GM21360 (cell line): ENCODE data around the gene SYCE3.
"Not testable (repeated sequence)": the region's sequence is repeated elsewhere in the genome, so short reads cannot be mapped to it uniquely, and the experiment has no call there.

ENCODE experiments used
- ATAC-seq: cut with Tn5 transposase; IDR thresholded peaks from one replicate; pipeline ENCODE4 v1.9.1; 2021; ENCODE audit warnings: mild to moderate bottlenecking, moderate library complexity; ENCODE audit not compliant: unreplicated experiment

The SYCE3 gene

DNA sequence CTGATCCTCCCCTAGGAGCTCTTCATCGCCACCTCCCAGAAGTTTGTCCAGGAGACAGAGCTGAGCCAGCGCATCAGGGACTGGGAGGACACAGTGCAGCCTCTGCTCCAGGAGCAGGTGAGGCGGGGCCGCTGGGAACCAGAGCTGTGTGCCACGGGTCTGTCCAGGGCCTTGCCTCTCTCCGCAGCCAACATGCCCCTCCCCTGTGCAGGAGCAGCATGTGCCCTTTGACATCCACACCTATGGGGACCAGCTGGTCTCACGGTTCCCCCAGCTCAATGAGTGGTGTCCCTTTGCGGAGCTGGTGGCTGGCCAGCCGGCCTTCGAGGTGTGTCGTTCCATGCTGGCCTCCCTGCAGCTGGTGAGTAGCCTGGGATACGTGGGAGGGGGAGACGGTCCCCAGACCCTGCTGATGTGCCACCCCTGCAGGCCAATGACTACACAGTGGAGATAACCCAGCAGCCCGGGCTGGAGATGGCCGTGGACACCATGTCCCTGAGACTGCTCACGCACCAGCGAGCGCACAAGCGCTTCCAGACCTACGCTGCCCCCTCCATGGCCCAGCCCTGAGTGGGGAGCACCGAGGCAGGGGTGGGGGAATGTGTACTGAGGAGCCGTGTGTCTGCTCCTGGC lies 39.8 kb downstream of the SYCE3 start:
- ATAC-seq: no peak

DNA sequence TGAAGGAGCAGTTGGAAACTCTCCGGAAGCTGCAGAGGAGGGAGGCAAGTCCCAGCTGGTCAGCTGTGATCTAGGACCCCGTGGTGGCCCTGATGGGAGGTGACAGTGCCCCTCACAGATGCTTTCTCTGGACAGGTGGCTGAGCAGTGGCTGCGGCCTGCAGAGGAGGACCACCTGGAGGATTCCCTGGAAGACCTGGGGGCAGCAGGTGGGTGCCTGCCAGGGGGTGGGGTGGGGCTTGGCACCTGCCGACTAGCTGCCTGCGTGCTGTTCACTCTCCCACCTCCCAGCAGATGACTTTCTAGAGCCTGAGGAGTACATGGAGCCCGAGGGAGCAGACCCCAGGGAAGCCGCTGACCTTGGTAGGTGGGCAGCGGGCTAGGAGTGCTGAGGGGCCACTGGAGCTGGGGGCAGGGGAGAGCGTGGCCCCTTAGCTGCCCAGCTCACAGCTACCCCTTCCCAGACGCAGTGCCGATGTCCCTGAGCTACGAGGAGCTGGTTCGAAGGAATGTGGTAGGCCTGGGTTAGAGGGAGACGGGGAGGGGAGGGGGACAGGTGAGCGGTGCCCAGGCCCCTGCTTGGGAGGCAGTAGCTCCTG lies 40.4 kb downstream of the SYCE3 start:
- no peak for ATAC-seq

DNA sequence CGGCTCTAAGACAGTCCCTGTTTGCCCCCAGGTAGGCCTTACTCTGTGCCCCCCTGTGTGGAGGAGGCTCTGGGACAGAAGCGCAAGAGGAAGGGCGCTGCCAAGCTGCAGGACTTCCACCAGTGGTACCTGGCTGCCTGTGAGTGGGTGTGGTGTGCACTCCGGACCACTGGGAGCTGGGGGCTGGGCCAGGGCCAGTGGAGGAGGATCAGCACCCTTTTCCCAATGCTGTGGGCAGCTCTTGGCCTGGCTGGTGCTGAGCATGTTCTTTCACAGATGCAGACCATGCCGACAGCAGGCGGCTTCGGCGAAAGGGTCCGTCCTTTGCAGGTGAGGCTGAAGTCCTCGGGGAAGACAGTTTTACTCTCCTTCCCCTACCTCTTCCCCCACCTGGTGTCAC lies 41.0 kb downstream of the SYCE3 start:
- ATAC-seq: no peak

DNA sequence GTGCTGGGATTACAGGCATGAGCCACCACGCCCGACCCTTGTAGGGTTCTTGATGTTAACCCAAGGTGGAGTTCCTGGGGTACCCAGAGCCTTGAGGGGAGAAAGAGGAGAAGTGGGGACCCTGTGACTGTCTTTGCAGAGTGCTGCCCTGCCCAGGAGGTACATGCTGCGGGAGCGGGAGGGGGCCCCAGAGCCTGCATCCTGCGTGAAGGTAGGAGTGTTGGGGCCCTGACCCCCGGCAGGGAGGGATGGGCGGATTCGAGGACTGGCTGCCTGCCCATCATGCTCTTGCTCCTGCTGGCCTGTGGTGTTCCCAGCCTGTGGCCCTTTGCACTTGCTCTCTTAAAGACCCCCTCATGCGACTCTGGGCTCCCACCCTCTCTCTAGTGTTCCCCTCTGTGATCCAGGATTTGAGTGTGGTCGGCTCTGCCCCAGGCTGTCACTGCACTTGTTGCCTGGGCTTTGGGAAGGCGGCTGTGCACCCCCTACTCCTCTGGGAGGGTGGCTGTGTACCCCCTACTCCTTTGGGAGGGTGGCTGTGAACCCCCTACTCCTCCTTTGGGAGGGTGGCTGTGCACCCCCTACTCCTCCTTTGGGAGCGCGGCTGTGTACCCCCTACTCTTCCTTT lies 41.8 kb downstream of the SYCE3 start:
- no peak for ATAC-seq

DNA sequence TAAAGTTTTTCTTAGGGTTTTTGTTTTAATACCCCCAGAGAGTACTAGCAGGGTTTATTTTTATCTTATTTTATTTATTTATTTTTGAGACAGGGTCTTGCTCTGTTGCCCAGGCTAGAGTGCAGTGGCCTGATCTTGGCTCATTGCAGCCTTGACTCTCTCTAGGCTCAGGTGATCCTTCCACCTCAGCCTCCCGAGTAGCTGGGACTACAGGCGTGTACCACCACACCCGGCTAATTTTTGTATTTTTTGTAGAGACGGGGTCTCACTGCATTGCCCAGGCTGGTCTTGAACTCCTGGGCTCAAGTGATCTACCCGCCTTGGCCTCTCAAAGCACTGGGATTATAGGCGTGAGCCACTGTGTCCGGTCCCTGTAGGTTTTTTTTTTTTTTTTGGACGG lies 42.5 kb downstream of the SYCE3 start:
- not testable (repeated sequence) for ATAC-seq

DNA sequence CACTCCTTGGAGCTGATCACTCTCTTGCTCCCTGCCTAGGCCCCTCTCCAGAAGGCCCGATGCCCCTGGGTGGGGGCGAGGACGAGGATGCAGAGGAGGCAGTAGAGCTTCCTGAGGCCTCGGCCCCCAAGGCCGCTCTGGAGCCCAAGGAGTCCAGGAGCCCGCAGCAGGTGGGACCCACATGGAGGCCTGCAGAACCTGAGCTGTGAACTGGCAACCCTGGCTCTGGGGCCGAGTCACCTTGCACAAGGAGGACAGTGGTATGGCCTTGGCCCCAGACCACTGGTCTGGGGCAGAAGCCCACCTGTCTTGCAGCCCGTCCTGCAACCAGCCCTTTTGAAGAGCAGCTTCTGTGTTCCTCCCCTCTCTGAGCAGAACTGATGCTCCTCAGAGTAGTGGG lies 43.6 kb downstream of the SYCE3 start:
- no peak for ATAC-seq

DNA sequence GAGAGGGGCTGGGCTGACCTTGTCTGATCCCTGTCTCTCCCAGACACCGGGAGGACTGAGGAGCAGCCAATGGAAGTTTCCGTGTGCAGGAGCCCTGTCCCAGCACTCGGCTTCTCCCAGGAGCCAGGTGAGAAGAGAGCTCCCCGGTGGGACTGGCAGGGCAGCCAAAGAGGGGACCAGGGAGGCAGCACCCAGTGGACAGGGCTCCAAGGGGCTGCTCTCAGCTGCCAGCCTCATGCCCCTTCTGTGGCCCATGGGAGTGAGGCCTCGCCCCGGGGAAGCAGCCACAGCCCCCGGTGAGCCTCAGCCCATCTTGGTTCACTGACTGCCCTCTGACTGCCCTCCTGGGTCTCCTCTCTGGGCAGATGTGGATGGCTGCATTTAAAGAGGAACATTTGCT lies 44.1 kb downstream of the SYCE3 start:
- no peak for ATAC-seq

DNA sequence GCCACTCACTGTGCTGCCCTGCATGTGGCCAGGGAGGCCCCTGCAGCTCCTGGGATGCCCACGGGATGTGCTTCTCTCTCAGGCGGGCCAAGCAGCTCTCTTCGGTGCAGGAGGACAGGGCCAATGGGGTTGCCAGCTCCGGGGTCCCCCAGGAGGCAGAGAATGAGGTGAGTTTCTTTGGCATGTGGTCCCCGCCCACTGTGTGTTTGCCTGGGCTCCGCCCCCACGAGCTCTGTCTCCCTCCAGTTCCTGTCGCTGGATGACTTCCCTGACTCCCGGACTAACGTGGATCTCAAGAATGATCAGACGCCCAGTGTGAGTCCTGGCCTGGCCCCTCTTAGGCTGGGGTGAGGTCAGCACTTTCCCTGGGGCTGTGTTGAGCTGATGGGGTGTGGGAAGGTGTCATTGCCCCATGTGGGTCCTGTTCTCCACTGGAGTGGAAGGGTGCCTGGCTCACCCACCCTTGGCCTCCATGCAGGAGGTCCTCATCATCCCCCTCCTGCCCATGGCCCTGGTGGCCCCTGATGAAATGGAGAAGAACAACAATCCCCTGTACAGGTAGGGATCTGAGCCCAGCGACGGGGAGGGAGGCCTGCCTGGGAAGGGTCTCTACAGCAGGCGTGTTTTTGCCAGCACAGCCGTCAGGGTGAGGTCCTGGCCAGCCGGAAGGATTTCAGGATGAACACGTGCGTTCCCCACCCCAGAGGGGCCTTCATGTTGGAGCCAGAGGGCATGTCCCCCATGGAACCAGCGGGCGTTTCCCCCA lies 45.0 kb downstream of the SYCE3 start:
- no peak for ATAC-seq

DNA sequence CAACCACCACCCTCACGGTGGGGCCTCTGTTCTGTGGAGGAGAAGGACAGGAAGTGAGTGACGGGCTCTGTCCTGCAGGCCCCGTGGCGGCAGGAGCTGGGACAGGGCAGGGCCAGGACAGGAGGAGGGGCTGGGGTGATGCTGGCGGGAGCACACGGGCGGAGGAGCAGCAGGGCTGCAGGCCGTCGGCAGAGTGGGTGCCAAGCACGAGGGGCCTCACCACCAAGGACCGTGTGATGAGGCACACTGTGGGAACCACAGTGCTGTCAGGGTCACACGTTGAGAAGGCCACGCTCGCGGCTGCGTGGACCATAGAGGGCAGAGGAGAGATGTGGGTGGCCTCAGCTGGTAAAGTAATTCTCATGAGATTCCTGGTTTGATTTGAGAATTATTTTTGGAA lies 45.8 kb downstream of the SYCE3 start:
- no peak for ATAC-seq

DNA sequence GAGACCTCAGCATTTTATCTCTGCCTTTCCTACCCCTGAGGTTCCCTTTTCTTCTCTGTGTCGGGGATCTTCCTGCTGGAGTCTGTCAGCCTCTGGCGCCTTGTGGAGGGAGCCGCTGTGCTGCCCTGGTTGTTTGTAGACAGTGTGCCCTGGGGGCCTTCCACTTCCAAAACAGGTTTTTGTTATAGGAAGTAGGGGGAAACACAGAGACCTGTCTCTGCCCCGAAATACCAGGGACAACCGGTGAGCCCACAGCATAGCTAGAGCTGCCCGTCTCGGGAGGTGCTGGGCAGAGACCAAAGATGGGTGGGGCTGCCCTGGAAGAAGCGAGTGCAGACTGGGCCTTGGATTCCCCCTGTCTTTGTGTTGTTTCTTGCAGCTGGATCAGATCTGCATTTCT lies 46.7 kb downstream of the SYCE3 start:
- ATAC-seq: no peak

DNA sequence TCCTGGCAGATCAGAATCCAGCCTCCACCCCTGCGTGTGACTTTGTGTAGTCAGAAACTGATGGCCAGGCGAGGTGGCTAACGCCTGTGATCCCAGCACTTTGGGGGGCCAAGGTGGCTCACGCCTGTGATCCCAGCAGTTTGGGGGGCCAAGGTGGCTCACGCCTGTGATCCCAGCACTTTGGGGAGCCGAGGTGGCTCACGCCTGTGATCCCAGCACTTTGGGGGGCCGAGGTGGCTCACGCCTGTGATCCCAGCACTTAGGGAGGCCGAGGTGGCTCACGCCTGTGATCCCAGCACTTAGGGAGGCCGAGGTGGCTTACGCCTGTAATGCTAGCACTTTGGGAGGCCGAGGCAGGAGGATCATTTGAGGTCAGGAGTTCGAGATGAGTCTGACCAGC lies 49.5 kb downstream of the SYCE3 start:
- ATAC-seq: no peak

DNA sequence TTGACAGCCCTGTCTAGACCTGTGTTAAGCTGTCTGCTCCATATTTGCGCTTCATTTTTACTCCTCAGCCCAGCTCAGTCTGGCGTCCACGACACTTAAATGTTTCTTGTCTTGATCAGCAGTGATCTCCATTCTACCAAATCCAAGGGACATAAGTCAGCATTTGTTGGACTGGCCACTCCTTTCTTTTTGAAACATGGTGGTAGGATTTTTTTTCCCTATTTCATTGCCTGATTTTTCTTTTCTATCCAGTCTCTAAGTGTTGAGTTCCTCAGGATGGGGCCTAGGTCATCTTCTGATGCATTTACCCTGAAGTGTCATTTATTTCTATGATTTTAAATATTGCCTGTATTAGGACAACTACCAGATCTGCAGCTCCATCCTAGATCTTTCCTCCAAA lies 53.8 kb downstream of the SYCE3 start:
- no peak for ATAC-seq

DNA sequence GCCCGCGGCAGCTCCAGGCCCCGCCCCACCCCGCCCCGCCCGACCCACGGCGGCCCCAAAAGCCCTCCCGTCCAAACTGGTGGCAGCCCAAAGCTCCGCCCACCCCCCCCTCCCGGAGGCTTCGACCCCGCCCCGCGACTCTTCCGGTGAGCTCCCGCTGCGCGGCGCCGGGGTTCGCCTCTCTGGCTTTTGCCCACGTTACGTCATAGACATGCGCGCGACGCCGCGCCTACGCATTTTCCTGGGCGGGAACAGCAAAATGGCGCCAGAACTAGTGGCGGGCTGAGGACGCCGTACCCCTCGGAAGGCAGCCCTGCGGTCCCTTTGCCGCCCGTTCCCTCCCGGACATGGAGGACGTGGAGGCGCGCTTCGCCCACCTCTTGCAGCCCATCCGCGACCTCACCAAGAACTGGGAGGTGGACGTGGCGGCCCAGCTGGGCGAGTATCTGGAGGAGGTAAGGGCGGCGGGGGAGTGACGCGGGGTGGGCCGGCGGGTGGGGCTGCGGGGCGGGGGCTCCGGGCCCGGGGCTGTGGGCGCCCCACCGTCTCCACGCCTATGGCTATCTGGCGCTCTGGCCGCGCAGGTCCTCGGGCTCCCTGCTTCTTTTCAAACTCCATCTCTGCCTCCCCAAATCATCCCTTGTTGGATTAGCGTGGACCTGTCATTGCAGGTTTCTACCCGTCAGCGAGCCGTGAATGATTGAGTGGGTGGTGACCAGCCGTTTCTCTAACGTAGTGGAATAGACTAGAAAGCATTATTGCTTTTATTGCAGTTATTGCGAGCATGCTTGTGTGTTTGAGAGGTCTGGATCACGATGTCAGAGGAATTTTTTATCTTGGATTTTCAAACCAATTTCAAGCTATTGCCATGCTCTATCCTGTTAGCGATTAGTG lies 54.5 kb downstream of the SYCE3 start, which contains the start of gene NCAPH2:
Gene NCAPH2, plus strand, starts transcription at position 234 of the 894 bp plus-strand sequence. Its CDS starts 114 bp downstream, at position 348.
- peak; percentile 59 for ATAC-seq

DNA sequence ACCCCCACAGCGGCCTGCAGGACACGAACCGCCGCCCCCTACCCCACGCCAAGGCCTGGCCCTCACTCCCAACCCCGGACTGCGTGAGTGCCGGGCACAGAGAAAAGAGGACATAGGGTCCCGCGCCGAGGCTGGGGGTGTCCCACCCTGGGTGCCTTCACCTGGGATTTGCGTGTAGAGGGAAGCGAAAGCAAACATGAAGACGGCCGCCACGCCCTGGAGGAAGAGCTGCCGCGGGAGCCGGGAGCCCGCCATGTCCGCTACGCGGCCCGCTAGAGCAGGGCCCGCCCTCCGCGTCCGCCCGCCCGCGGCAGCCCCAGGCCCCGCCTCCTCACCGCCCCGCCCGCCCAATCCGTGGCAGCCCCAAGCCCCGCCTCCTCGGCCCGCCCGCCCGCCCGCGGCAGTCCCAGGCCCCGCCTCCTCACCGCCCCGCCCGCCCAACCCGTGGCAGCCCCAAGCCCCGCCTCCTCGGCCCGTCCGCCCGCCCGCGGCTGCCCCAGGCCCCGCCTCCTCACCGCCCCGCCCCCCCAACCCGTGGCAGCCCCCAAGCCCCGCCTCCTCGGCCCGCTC lies 55.2 kb downstream of the SYCE3 start, which contains the start of gene LMF2:
Gene LMF2, minus strand, starts transcription at position 282 of the 570 bp plus-strand sequence. Its CDS starts 27 bp downstream, at position 255.
- peak; percentile 48 for ATAC-seq

DNA sequence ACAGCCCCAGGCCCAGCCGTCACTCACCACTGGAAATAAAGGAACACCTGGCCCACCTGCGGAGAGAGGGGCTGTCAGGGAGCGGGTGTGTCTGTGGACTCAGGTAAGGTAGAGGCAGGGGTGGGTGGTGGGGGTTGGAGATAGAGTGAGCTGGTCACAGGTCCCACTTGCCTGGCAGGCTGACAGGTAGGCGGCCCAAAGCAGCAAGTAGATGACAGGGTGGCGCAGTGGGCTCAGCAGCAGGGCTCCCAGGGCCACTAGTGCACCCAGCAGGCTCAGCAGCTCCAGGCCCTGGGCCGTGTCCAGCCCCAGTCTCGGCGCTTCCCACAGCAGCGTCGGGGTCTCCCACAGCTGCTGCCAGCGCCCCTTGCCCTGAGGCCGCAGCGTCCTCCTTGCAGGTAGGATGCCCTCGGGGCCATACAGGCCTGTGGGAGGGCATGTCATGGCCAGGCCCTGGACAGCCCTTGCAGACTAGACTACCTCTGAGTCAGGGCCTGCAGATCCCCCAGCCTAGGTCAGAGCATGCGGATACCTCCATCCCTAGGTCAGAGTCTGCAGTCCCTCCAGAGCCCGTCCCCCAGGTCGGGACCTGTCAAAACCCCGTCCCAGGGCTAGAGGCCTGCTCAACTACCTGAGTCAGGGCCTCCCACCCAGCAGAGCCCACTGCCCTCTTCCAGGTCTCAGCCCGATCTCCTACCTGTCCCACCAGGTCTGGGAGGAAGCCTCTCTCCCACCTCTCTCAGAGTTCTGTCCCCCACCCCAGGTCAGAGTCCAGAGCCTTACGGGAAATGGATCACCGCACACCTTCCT lies 55.9 kb downstream of the SYCE3 start:
- ATAC-seq: no peak

DNA sequence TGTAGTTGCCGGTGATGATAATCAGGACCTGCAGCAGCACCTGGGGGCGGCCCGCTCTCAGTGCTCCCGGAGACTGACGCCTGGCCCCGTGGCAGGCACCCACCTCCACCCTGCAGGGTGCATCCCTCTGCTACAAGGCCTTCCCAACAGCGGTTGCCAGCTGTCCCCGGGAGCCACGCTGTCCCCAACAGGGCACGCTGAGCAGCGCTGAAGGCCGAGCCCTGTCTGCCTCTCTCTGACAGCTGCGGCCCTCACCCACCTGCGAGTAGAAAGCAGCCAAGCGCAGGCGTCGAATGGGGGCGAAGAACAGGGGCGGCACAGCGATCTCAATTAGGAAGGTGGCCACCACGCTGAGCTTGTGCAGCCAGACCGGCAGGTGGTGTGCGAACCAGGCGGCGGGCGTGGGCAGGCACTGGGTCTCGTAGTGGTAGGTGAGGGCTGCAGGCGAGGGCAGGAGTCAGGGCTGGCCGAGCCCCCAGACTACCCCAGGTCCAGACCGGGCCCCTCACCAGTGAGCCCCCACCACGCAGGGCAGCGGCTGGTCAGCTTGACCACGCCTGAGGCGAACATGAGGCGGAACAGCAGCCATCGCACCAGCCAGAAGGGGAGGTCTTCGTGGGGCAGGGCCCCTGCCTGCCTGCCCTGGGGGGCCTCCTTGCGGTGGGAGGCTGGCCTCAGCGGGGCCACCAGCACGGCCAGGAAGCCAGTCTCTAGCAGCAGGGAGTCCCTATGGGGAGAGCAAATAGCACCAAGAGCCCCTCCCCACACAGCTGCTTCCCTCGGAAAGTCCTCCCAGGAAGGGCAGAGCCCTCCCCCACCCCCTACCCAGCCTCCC lies 56.7 kb downstream of the SYCE3 start:
- ATAC-seq: no peak

DNA sequence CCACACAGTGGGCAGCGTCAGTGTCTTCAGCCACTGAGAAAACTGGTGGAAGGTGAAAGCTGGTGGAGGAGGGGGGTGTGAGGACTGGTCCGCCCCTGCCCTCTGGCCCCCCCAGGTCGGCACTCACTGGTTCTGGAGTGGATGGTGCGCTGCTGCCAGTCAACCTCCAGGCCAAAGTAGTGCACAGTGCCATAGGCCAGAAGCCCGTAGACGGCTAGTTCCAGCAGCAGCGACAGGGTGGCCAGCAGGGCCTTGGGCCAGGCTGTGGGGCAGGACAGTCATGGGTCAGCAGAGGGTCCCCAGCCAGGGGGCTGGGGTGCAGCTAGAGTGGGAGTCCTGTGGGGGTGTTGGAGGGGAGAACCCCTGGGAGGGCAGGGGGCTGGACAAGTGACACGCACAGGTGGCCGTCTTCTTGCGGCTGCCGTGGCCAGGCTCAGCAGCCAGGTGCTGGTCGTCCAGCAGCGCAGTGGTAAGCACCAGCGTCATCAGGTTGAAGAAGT lies 57.4 kb downstream of the SYCE3 start:
- ATAC-seq: no peak
